NCI-H226 (cell line): ENCODE data around the gene CD177.
"Not testable (repeated sequence)": the region's sequence is repeated elsewhere in the genome, so short reads cannot be mapped to it uniquely, and the experiment has no call there.

Source experiments
- DNase-seq: peaks from one replicate; pipeline ENCODE4 v3.0.0-alpha.2; 2015

Gene CD177

DNA sequence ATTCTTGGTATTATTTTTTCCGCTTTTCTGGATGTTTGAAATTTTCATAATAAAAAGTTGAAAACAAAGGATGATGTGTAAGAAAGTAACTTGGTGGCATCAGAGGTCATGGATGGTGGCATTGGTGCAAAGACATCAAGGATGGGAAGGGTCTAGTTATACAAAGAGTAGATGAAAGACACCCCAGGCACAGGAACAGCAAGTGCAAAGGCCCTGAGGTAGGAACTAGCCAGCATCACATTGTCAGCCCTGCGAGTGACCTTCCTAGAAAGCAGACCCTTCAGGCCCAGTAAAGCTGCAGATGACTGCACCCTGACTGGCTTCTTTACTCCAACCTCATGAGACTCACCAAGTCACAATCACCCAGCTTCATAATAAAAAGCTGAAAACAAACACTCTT lies 17.0 kb upstream of the CD177 start:
- DNase-seq, result not testable (repeated sequence)

DNA sequence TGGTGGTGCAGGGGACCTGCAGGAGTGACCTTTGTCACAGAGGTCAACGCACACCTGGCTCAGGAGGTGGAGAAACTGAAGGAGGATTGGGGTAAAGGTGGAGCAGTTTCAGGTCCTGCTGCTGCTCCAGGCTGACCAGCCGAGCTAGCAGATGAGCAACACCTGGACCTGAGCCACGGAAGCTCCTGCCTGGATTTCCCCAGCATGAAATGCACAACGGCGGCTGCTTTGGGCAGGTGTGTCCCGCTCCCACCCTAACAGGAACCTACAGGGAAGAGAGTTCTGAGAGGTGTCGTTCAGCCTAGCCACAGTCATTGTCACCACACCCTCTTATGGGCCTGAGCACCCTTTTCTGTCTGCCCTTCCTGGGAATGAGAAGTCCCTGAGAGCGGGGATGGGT lies 15.7 kb upstream of the CD177 start:
- DNase-seq, result no peak

DNA sequence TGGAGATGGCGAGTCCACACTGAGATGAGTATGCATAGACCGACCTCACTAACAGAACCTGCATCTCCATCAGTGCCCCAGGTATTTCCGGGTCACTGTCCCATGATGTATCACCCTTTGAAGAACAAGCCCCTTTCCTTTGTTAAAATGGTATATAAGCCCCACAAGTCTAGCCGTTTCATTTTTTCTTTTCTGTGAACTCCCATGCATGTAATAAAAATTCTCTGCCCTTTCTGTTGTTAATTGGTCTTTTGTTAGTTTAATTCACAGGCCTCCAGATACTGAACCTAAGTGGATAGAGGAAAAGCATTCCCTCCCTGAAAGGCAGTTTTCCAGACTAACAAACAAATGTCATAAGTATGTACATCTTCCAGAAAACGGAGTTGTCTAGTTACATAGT lies 15.0 kb upstream of the CD177 start:
- DNase-seq, result no peak

- not testable (repeated sequence) for DNase-seq
Observed at GRCh38 chr19:43339243-43339930, 14.1 kb upstream of the CD177 start.

DNA sequence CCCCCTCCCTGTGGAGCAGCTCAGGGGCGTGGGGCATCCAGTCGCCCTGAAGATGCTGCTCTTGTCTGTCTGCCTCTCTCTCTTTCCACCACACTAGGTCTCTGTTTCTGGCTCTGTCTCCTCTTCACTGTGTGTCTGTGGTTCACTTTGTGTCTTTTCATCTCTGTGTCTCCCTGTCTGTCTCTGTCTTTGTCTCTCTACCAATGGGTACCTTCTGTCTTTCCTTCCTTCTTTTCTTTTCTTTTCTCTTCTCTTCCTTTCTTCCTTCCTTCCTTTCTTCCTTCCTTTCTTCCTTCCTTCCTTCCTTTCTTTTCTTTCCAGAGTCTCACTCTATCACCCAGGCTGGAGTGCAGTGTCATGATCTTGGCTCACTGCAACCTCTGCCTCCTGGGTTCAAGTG lies 13.4 kb upstream of the CD177 start:
- not testable (repeated sequence) for DNase-seq

- not testable (repeated sequence) for DNase-seq
Observed at GRCh38 chr19:43341098-43341497, 12.4 kb upstream of the CD177 start.

GRCh38 chr19:43342104-43342503 lies 11.4 kb upstream of the CD177 start:
- DNase-seq, result not testable (repeated sequence)

GRCh38 chr19:43344347-43344925 lies 9.1 kb upstream of the CD177 start:
- not testable (repeated sequence) for DNase-seq

- DNase-seq, result not testable (repeated sequence)
Observed at GRCh38 chr19:43349813-43350212, 3.7 kb upstream of the CD177 start.

DNA sequence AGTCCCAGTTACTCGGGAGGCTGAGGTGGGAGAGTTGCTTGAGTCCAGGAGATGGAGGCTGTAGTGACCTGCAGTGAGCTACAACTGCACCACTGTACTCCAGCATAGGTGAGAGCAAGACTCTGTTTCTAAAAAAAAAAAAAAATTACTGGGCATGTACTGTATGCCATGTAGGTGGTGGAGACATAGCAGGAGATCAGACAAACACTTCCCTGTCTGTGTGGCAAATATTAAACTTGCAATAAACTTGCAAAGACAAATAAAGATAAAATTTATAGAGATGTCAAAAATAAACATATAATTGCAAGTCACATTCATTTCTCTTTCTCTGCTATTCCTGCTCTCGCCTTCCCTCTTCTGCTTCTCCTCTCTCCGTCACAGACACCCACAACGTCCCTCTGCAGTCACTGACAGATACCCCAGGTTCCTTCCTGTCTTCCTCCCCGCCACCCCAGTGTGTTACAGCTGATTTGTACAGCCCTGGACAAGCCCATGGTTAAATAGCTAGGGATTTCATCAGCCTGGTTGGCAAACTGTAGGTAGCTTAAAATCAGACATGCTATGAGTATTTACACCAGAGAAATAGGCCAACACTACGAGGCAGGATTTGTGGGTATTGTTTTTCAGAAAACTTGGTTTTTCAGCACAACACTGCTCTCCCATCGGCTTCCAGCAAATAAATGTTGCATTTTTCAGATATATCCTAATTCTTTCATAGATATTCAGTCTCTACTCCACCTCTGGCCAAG lies 1.3 kb upstream of the CD177 start:
- no peak for DNase-seq

- DNase-seq, result no peak
Observed at GRCh38 chr19:43354305-43354627, 780 bp downstream of the CD177 start.

DNA sequence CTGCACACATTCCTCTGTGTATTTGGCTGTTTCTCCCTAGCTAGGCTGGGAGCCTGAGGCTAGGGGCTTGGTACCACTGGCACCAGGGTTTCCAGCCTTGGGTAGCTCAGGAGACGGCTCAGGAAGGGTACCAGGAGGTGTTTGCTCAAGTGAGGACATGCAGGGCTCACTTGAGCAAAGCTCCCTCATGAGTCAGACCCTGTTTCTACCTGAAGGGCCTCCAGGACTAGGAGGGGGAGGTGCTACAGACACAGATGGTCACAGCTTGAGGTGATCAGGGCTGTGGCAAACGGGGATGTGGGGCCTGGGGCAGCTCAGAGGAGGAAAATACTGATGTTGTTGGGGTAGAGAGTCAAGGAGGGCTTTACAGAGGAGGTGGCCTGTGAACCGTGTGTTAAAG lies 3.3 kb downstream of the CD177 start:
- not testable (repeated sequence) for DNase-seq

- DNase-seq, result peak; percentile 7
Observed at GRCh38 chr19:43362179-43362578, 8.7 kb downstream of the CD177 start.

DNA sequence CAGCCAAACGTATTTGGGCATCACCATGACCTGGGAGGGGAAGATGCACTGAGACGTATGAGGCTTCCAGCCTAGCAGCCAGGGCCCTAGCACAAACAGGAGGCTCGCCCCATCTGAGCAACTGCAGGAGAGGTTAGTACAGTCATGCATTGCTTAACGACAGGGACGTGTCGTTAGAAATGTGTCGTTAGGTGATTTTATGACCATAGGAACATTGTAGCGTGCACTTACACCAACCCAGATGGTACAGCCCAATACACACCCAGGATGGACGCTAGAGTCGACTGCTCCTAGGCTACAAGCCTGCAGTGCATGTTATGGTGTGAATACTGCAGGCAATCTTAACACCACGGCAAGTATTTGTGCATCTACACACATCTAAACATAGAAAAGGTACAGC lies 9.3 kb downstream of the CD177 start:
- DNase-seq, result no peak

DNA sequence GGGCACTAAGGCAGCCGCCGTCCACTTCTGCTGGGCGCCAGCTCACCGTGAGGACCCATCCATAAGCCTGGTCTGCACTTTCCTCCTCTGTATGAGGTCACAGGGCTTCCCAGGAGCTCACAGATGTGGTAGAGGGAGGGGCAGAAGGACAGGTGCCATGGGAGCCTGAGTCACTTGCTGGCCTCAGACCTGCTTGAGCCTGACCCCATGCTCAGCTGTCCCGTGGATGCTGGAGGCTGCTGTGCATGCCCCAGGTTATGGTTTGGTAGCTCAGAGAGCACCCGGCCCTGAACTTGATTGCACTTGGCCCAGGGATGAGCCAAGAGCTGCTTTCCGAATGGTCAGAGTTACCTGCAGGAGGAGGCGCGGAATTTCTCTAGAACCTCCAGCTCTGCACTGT lies 12.2 kb downstream of the CD177 start:
- not testable (repeated sequence) for DNase-seq

GRCh38 chr19:43367822-43368221 lies 14.3 kb downstream of the CD177 start:
- DNase-seq, result no peak

DNA sequence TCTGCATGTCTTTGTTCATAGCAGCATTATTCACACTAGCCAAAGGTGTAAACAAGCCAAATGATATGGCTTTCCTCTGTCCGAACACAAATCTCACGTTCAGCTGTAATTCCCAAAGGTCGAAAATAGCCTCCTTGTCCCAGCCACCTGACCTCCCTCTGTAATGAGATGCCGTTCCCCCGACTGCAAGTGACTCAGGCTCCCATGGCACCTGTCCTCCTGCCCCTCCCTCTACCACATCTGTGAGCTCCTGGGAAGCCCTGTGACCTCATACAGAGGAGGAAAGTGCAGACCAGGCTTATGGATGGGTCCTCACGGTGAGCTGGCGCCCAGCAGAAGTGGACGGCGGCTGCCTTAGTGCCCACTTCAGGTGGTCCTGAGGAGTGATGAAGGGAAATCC lies 15.4 kb downstream of the CD177 start:
- not testable (repeated sequence) for DNase-seq

DNA sequence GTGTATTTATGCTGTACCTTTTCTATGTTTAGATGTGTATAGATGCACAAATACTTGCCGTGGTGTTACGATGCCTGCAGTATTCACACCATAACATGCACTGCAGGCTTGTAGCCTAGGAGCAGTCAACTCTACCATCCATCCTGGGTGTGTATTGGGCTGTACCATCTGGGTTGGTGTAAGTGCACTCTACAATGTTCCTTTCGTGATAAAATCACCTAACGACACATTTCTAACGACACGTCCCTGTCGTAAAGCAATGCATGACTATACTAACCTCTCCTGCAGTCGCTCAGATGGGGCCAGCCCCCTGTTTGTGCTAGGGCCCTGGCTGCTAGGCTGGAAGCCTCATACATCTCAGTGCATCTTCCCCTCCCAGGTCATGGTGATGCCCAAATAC lies 18.4 kb downstream of the CD177 start:
- DNase-seq, result no peak

DNA sequence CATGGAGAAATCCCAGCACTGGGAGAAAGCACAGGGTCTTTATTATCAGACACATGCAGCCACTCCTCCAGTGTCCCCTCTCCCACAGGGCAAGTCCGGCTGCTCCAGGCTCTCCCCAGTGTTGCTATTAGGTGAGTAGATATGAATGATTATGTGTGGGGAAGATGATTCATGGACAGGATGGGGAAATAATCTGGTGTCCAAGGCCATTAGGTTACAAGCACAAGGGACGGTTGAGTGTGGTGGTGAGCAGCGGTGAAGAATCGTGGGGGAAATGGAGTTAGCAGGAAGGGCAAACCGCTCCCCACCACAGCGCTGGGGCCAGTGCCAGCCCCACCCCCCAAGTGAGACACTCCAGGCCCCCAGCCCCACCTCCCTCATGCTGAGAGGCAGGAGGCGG lies 19.0 kb downstream of the CD177 start:
- DNase-seq, result no peak

DNA sequence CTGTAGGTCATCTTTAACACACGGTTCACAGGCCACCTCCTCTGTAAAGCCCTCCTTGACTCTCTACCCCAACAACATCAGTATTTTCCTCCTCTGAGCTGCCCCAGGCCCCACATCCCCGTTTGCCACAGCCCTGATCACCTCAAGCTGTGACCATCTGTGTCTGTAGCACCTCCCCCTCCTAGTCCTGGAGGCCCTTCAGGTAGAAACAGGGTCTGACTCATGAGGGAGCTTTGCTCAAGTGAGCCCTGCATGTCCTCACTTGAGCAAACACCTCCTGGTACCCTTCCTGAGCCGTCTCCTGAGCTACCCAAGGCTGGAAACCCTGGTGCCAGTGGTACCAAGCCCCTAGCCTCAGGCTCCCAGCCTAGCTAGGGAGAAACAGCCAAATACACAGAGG lies 24.1 kb downstream of the CD177 start:
- not testable (repeated sequence) for DNase-seq

GRCh38 chr19:43380008-43380407 lies 26.5 kb downstream of the CD177 start:
- no peak for DNase-seq

DNA sequence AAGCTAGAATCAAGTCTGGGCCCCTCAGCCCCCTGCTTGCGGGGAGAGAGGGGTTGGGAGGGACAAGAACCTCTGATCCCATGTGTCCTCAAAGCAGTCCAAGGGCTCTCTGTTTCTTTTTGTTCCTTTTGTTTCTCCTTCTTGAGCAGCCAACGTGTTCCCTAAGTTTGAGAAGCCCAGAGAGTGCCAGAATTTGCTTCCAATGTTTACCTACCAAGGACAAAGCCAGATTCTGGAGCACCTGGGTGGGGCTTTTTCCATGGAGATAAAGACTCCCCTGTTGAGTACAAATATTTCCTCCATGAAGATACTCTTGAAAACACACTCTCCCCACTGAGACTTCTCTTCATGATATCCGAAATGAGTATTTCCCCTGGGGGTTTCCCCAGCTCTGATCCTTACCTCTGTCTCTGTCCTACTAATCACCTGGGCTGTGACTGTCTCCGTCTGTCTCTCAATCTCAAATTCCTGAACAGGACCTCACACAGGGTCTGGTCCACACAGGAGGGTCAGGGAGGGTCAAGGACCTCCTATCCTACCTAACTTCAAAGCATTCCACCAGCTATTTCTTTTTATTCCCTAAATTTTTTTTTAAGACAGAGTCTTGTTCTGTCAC lies 27.4 kb downstream of the CD177 start:
- no peak for DNase-seq

DNA sequence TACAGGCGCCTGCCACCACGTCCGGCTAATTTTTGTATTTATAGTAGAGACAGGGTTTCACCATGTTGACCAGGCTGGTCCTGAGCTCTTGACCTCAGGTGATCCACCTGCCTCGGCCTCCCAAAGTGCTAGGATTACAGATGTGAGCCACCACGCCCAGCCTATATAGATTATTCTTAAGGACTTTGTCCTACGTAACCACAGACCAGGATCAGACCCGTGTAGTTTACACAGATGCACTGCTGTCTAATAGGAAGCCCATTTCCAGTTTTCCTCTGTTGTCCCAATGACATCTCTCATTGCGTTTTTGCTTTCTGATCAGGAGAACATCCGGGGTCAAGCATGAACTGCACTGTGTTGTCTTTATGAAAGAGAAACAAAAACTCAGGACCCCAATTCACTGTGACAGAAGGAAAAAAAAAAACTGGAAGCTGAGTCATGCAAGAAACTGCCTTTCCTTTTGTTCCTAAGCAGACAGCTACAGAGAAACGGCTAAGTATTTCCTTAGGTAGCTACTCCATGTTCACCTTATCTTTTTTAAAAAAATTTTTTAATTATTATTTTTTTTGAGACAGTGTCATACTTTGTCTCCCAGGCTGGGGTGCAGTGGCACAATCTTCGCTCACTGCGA lies 29.2 kb downstream of the CD177 start:
- DNase-seq, result not testable (repeated sequence)
